GM15510 (cell line): Measurements from ENCODE around the gene MORN1.

Experiments
- POLR2A ChIP-seq: IDR thresholded peaks from 3 replicates; pipeline ENCODE4 v1.6.1; 2011; ENCODE audit warnings: borderline replicate concordance; ENCODE audit not compliant: insufficient read length; ENCODE audit errors: extremely low read depth

The MORN1 gene

GRCh38 chr1:2378956-2379732 lies 12.2 kb downstream of the MORN1 start:
- no peak for TF ChIP-seq POLR2A

DNA sequence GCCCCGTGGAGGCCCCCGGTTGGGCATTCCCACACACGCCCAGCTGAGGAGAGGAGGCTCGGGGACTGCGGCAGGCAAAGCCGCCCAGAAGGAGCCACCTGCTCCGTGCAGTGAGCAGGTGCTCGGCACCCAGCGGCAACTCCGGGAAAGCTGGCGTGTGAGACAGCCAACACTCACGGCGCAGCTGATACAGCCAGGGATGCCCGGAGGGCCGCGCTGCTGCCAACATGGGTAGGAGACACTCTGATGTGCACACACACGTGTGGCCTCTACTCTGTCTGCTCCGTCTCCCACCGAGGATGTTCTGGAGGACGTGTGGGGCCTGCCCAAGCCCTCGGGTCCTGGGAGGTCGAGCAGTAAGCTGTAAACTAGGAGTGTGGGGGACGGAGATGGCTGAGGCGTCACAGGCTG lies 12.9 kb downstream of the MORN1 start:
- no peak for TF ChIP-seq POLR2A

DNA sequence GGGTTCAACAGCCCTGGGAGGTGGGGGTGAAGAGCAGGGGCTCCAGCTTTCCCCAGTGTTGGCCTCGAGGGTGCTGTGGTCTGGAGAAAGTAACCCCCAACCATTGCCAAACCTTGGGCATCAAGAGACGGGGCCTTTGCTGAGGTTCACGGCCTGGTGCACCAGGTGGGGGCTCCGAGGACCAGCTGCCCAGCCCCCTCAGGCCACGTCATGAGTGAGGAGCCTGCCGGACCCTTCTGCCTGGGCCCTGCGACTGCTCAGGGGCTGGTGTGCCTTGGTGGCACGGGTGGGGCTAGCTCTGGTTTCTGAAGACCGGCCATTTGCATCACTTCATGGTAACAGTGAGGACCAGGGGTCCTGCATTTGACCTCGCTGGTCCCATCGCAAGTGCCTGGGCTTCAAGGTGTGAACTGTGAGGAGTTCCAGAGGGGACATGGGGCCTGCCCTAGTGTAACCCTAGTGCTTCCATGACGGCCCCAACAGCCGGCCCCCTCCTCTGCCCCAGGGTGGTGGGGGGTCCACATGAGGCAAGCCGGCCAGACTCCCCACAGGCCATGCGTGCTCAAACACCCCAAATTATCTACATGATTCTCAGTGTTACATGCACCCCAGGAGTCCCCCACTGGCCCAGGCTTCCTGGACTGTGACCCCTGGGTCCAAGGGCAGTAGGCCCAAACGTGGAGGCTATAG lies 13.5 kb downstream of the MORN1 start:
- no peak for TF ChIP-seq POLR2A

DNA sequence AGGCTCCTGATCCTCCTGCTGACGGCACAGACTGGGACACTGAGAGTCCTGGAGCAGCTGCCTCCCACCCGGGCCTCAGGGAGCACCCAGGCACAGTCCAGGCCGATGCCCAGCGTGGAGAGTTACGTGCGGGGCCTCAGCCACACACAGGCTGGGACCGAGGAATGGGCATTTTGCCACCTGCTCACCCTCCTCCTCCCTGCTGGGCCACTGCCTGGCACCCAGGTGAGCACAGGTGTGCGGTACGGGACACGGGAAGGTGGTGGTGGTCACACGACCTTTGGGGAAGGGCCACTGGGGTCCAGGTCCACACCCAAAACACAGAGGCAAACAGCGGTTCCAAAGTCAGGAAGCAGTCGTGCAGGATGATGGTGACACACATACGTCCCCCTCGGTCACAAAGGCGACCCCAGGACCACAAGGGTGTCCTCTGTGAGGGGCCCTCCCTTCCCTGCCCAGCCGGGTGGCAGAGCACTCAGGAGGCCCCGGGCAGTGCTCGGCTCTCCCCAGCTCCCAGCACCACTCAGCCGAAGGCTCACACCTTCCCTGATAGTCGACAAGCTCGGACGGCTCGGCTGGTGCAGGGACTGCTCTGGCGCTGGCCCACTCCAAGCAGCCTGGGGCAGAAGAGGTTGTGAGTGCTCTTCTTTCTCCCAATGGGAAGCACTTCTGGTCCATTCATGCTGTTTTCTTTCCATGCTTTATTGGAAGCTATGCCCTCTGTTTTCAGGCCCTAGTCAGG lies 14.3 kb downstream of the MORN1 start:
- no peak for TF ChIP-seq POLR2A

GRCh38 chr1:2376261-2376741 lies 15.1 kb downstream of the MORN1 start:
- TF ChIP-seq POLR2A = no peak

- no peak for TF ChIP-seq POLR2A
Observed at GRCh38 chr1:2375923-2376260, 15.5 kb downstream of the MORN1 start.

- TF ChIP-seq POLR2A = no peak
Observed at GRCh38 chr1:2375246-2375922, 16.0 kb downstream of the MORN1 start.

DNA sequence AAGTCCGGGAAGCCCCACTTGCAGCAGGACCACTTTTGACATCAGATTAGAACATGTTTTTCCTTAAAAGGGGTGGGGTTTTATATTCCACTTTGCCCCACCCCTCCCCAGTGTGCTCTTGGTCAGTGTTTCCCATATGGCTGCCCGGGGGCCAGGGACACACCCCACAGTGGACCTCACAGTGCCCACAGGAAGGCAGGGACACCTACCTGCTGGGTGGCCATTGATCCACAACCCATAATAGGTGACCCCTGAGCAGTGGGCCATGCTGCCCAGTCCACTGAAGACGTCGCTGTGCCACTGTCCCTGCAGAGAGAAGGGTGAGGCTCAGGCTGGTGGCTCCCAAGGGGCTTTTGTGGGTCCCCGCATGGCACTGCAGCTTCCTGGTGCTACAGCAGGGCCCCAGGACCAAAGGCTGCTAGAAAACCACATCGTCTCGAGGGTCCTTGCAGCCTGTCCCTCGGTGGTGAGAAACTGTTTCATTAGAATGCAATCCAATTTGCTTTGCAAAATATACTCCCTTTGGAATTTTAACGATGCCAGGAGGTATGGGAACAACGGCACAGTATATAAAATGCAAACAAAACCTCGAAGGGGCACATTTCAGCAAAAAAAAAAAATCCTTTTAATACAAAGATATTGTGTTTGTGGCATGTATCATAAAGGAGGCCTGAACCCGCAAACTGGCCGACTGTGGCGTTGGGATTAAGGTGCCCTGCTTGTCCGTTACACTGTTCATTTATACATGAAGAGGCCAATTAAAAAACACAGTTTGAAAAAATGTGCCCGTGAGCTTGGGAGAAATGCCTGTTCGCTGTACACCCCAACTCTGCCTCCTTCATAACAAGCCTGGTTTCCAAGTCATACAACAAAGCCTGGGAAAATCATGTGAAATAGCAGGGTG lies 16.9 kb downstream of the MORN1 start:
- no peak for TF ChIP-seq POLR2A

GRCh38 chr1:2373551-2374251 lies 17.7 kb downstream of the MORN1 start:
- no peak for TF ChIP-seq POLR2A

DNA sequence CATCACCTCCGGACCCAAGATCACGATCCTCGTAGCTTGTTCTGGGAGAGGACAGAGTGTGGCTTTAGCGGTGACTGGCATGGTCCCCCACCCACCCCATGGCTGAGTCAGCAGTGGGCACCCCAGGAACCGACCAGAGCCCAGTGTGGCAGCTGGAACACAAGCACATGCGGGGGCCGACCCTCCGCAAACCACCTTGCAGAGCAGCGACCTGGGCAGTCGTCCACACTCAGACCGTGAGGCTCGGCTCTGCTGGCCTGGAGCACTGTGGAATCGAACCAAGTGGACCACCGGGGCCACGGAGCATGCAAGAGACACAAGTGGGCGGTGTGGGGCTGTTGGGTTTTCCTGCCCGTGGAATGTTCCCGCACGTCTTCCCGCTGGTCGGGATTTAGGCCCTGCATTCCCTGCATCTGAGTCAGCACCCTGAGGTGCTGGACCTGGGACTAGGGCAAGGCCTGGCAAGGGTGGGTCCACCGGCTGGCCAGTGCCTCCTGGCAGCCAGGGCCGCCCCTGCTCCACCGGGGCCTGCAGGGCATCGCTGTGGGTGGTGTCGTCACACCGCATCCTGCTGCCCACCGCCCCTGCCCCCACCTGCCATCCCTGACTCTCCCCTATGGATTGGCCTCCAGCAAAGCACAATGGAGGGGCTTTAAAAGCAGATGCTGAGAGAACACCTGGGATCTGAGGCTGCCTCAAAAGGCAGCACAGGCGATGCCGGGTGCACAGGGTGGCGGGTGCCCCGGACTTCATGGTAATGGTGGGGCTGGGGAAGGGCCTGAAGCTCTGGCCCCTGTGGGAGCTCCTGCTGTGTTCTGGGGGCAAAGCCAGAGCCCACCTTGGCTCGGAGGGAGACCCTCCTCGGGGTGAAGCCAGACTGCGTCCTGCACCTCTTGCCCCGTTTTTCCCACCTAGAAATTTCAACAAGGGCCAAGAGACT lies 18.5 kb downstream of the MORN1 start:
- TF ChIP-seq POLR2A = no peak

DNA sequence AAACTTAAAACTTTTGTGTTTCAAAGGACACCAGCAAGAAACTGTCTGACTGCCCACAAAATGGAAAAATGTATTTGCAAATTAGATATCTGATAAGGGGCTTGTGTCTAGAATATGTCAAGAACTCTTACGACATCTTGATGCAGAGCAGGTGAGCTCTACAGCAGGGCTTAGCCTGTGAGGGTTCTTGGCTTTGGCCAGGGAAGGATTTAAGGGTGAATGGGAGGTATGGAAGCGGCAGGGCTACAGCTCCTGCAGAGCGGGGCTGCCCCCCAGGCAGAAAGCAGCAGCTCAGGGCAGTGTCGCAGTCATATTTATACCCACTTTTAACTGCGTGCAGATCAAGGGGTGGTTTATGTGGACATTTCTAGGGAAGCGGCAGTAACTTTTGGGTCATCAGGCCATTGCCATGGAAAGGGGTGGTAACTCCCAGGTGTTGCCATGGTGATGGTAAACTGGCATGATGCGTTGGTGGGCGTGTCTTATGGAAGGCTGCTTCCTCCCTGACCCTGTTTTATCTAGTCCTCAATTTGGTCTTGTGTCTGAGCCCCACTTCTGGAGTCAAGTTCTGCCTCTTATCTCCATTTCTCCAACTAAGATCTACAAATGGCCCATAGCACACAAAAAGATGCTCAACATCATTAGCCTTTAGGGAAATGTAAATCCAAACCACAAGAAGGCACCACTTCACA lies 23.2 kb downstream of the MORN1 start:
- no peak for TF ChIP-seq POLR2A
